ENCODE measurements around the gene COL15A1.

DNA sequence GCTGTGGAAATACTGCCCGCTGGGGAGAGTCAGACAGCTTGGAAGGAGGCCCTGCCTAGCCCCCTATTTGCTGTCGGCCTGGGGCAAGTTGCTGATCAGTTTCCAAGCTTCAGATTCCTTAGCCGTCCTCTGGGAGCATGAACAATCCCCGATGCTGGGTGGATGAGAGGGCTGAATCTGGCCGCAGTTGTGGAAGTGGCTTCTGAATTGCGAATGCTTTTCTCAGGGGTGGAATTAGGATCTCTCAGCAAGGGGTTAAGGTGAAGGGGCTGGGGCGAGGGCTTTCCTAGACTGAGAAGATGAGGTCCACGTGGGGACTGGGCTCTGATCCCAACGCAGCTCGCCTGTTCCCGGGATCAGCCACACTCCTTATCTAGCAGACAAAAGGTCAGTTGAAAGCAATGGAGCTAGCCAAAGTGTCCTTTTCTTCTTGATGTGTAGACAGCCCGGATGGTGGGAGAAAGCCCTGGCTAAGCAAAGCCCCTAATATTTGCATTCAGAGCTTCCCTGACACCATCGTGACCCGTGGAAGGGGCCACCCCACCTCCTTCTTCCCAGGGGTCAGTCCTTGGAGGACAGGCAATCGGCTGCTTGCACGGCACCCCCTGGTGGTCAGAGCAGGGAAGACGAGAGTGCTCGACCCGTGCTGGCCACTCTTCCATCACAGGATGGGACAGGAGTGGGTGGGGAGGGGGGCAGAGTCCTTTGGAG lies 54.9 kb downstream of the COL15A1 start:
- peak; percentile 81 for TF ChIP-seq CTCF (IDR thresholded peaks at IDR 0.05)
- TF ChIP-seq EZH2 (IDR thresholded peaks at IDR 0.05; ENCODE audit: borderline replicate concordance, insufficient read depth, low read depth, low read length, poor library complexity, severe bottlenecking): no peak
